Left cardiac atrium (tissue), 4 donors: ENCODE measurements around the gene C19orf81. TPM values are rescaled to one million over a fixed set of nuclear protein-coding genes. Genes with fewer than 3 reads are reported as not detected.

Experiments used
- ATAC-seq, 2 donors: fragments of 200-7000 bp; cut with Tn5 transposase; one replicate each; pipeline ENCODE4 v1.9.1; 2020; ENCODE audit warnings: mild to moderate bottlenecking in 2 of 2, moderate library complexity in 2 of 2
- DNase-seq: peaks from one replicate; pipeline ENCODE4 v3.0.0-alpha.2; 2020
- intact Hi-C, 2 donors: fragments of 100-400 bp; cut with DNase I; formaldehyde crosslinking; loops; one replicate each; pipeline versions ENCODE4 v1.14.1 to v1.15.1; 2022 to 2023
- total RNA-seq, 2 donors: library from RNA; stranded (reverse); fragmentation: NEBNext Ultra II Directional; extraction: Animal tissue kit (Norgen Biotek cat#: 25700); gene quantifications; one replicate each; pipeline ENCODE4 v1.2.1, GENCODE V29; 2021
- donor health status: DM: no; HTN: yes; CAD: no.
- donor health status: DM: no; HTN: yes; CAD: no; lungs with severe emphysema.
- donor health status: DM: yes; HTN: yes; CAD: no.
- donor health status: Dilated cardiomyopathy.

C19orf81 gene
- total RNA-seq, 2 donors from 2014 or later, result 1.3 to 2.0 TPM

DNA sequence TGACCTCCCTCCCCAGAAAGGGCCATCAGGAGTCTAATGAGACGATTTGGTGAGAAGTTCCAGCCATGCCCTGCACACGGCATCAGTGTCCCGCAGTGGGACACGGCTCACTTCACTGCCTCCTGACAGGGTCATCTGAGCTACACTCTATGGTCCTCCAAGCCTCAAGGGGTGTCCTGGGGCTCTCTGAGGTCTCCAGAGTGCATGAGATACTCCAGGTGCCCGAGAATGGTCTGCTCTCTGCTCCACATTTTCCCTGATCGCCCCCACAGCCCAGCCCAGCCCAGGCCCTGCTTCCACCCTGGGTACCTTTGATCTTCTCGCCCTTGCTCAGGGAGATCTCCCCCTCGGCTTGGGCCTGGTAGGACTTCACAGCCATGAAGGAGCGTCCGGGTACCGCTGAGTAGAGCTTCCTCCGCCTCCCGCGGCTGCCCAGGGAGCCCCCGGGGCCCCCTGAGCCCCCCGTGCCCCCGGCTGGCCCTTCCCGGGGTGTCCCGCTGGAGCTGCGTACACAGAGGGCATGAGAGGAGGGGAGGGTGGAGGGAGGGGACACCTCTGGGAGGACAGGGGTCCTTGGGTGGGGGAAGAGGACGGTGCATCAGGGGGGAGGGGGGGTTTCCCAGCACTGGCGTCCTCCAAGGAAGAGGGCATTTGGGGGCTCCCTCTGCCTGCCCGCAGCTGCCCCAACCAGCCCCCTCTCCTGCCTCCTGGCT lies 53.1 kb downstream of the C19orf81 start:
- intact Hi-C loops, result loop anchor here (10.0 kb wide), 2 partner anchors 72 to 82 kb away; partner anchors contain the start of gene GPR32 (in 1 of the 2)
- DNase-seq (no peak), ATAC-seq (no peak)

DNA sequence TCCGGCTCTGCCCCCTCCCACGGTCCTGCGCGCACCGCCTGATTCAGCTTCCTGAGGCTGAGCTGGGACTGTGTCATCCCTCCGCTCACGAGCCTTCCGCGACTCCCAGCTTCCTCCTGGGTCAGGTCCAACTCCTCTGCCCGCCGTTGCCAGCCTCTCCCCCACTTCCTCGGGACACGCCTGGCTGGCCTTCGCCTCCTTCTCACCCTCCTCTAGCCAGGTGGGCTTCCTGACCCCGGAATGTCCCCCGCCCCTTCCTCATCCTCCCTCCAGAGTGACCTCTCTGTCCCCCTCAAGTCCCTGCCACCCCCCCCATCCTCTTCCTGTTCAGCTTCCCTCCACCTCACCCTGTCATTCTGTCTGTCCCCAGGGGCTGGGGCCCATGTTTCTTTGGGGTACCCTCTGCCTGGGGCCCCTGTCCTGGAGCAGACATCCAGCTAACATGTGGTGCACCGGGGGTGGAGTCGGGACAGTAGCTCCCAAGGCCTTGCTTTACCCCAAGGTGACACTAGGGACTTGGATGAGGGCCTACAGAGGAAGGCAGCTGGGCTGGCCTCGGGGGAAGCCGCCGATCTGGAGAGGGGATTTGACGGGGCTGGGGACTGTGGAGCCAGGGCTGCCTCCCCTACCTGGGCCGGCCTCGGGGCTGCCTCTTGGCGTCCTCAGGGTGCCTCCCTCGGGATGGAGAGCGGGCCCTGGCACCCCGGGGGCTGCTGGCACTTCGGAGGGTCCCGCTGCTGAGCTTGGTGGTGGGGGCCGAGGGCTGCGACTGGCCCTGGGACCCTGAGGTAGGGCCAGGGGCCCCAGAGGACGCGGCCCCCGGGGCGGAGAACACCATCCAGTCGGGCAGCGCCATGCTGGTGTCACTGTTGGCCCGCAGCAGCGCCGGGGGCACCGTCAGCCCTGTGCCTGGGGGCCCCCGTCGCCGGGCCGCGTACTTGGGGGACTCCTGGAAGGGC lies 53.9 kb downstream of the C19orf81 start:
- intact Hi-C loops, result loop anchor here (10.0 kb wide), 2 partner anchors 72 to 82 kb away; partner anchors contain the start of gene GPR32 (in 1 of the 2)
- DNase-seq (no peak), ATAC-seq (no peak)

DNA sequence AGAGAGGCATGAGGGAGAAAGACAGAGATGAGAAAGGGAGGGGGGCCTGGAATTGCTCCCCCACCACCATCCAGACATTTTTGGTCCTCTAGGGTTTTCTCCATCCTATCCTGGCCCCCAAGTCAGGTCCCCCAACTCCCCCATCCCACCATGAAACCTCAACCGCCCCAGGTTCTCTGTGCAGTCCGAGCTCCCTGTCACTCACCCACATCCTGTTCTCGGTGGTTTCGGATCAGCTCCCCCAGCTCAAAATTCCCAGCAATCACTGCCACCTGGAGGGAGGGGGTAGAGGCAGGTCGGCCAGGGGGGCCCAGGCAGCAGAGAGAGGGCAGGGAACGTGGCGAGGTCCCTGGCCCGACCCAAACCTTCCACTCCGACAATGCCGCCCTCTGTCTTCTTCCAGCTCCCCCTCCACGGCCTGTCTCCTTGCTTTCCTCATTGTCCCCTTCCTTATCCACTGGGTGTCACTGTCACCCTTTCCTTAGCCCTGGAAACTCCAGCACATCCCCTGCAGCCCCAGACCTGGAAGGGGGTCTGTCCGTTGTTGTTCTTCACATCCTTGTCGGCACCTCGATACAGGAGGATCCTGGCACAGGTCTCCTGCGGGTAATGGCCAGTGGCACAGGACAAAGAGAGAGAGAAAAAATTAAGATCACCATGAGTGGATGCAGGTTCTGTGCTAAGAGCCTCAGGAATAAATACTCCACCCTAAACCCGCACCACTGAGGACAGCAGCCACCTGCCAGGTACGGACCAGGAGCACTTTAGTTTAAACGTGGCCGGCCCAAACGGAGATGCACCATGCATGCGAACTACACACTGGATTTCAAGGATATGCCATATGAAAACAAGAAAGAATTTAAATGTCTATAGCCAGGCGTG lies 54.9 kb downstream of the C19orf81 start:
- DNase-seq (no peak), ATAC-seq (no peak)
- intact Hi-C loops, result loop anchor here (10.0 kb wide), 2 partner anchors 71 to 81 kb away; partner anchors contain the start of gene GPR32 (in 1 of the 2)

DNA sequence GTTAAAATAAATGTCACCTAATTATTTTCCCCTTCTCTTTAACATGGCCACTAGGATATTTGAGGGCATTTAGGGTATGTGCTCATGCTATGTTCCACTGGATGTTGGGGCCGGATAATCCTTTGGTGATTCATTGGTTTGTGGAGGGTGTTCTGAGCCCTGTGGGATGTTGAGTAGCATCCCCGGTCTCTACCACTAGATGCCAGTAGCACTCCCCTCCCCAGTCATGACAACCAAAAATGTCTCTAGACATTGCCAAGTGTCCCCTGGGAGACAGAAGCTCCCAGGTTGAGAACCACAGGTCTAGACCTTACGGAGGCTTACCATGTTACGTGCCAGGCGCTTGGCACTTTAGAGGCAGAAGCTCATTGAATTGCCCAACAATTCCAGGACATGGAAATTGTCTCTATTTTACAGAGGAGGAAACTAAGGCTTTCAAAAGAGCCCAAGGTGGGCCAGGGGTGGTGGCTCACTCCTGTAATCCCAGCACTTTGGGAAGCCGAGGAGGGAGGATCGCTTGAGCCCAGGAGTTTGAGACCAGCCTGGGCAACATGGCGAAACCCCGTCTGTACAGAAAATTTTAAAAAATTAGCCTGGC lies 56.3 kb downstream of the C19orf81 start:
- DNase-seq (no peak), ATAC-seq (peak; percentile 44 to 72)
- intact Hi-C loops, result loop anchor here (10.0 kb wide), 2 partner anchors 69 to 79 kb away; partner anchors contain the start of gene GPR32 (in 1 of the 2)

DNA sequence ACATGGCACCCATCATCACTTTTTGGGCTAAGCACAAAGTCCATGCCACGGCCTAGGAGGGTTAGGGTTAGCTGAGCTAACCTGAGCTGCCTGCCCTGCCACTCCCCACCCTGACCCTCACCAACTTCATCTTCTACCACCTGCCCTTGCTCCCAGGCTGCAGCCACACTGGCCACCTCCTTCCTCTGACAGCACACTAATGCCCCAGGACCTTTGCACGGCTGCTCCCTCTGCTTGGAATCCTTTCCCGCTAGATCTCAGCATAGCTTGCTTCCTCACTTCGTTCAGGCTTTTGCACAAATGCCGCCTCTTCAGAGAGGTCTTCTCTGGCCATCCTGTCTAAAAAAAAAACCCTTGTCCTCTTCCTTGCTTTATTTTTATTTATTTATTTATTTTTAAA lies 57.1 kb downstream of the C19orf81 start:
- intact Hi-C loops, result loop anchor here (10.0 kb wide), 2 partner anchors 68 to 78 kb away; partner anchors contain the start of gene GPR32 (in 1 of the 2)
- DNase-seq (no peak), ATAC-seq (no peak)

DNA sequence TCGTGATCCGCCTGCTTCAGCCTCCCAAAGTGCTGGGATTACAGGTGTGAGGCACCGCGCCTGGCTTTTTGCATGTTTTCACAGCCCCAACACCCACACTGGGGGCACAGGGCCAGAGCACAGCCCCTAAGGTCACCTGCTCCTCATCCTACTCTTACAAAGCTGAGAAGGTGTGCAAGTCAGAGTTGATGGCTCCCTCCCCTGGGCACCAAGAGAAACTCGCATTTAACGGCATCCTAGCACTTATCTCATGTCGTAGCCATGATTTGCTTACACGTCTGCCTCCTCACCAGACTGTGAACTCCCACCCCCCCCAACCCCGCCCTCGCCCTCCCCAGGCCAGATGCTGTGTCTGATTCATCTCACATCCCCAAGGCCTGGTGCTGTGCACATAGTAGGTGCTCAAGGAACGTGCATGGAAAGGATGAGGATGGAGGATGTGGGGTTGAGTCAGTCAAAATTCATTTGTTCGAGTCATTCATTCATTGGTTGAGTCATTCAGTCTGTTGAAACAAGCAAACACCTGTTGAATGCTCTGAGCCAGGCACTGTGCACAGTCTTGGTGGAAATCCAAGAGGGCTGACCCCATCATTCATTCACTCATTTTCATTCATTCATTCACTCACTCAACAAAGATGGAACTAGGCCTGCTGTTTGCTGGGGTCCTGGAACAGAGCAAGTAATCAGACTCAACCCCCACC lies 59.1 kb downstream of the C19orf81 start:
- intact Hi-C loops, result loop anchor here (10.0 kb wide), 2 partner anchors 66 to 76 kb away; partner anchors contain the start of gene GPR32 (in 1 of the 2)
- DNase-seq (no peak), ATAC-seq (no peak)

Other genes with a start within 250 kb of the C19orf81 start
- not detected for gene SPIB, start 230.5 kb upstream of the C19orf81 start, total RNA-seq
- gene MYBPC2, start 216.6 kb upstream of the C19orf81 start, total RNA-seq, result not detected
- 10 to 100 TPM; 82.3 to 96.9 TPM for gene EMC10, start 172.9 kb upstream of the C19orf81 start, total RNA-seq
- 1 to 10 TPM; 1.4 to 1.5 TPM for gene GARIN5A, start 172.6 kb upstream of the C19orf81 start, total RNA-seq
- gene JOSD2, start 138.3 kb upstream of the C19orf81 start, total RNA-seq, result 10 to 100 TPM; 27.3 to 36.7 TPM
- gene ASPDH, start 135.5 kb upstream of the C19orf81 start, total RNA-seq, result not detected
- gene LRRC4B, start 81.0 kb upstream of the C19orf81 start, total RNA-seq, result 1 to 10 TPM; 1.4 to 2.9 TPM
- gene SYT3, start 9.6 kb upstream of the C19orf81 start, total RNA-seq, result under 1 TPM; 0.24 to 0.52 TPM
- 1 to 10 TPM in 1 of 2 donors, under 1 TPM in 1; 0.62 to 1.2 TPM for gene SHANK1, start 70.4 kb downstream of the C19orf81 start, total RNA-seq
- 1 to 10 TPM; 8.4 to 9.6 TPM for gene CLEC11A, start 73.9 kb downstream of the C19orf81 start, total RNA-seq
- gene GPR32, start 121.0 kb downstream of the C19orf81 start, total RNA-seq, result not detected
- gene ACP4, start 141.0 kb downstream of the C19orf81 start, total RNA-seq, result not detected
- under 1 TPM in 1 of 2 donors, not detected in 1; 0.27 TPM for gene KLK1, start 174.3 kb downstream of the C19orf81 start, total RNA-seq
- gene KLK15, start 184.1 kb downstream of the C19orf81 start, total RNA-seq, result not detected
- gene KLK3, start 205.5 kb downstream of the C19orf81 start, total RNA-seq, result not detected
- not detected for gene KLK2, start 224.0 kb downstream of the C19orf81 start, total RNA-seq